IMR-90 (cell line): ENCODE results near the gene KLF18. TPM values are rescaled to one million over a fixed set of nuclear protein-coding genes. Genes with fewer than 3 reads are reported as not detected.

ENCODE experiments used
- ATAC-seq: fragments of 200-7000 bp; cut with Tn5 transposase; 2 replicates; pipeline ENCODE4 v1.9.1; 2020; ENCODE audit warnings: low read depth, mild to moderate bottlenecking, moderate library complexity
- BruUV-seq: library from RNA; stranded (reverse); fragments of 400-500 nt; replicated peaks from 2 replicates; lab custom pipeline; 2021; lab: Mats Ljungman, UMichigan
- CTCF ChIA-PET: fragments of 300-600 bp; formaldehyde crosslinking; extraction: SDS; loops from one replicate; lab custom pipeline; 2021; ENCODE audit warnings: antibody characterized with exemption; lab: Yijun Ruan, JAX
- POLR2A ChIA-PET: fragments of 300-600 bp; sonication (Branson Sonifier 250); formaldehyde crosslinking; loops from one replicate; lab custom pipeline; 2022; ENCODE audit warnings: antibody characterized with exemption; ENCODE audit not compliant: unreplicated experiment; lab: Charles Lee
- DNase-seq: peaks from one replicate; pipeline ENCODE4 v3.0.0; 2013
- H2AFZ ChIP-seq: replicated peaks from 2 replicates; pipeline ENCODE3; 2013; ENCODE audit warnings: low read length, mild to moderate bottlenecking; ENCODE audit not compliant: poor library complexity
- H2AK5ac ChIP-seq: 2 replicates; pipeline ENCODE4 v1.6.1; 2013; ENCODE audit warnings: low read depth, low read length, inconsistent platforms
- H2AK9ac ChIP-seq: replicated peaks from 2 replicates; pipeline ENCODE3; 2013; ENCODE audit warnings: mild to moderate bottlenecking, low read depth, low read length, moderate library complexity; ENCODE audit not compliant: poor library complexity
- H2BK120ac ChIP-seq: 2 replicates; pipeline ENCODE4 v1.6.1; 2013; ENCODE audit warnings: low read depth, low read length, inconsistent platforms
- H2BK15ac ChIP-seq: 3 replicates; pipeline ENCODE4 v1.6.1; 2013; ENCODE audit warnings: low read depth, low read length, inconsistent platforms
- H2BK20ac ChIP-seq: 2 replicates; pipeline ENCODE4 v1.6.1; 2013; ENCODE audit warnings: low read depth, mild to moderate bottlenecking, inconsistent platforms, low read length, moderate library complexity
- H2BK5ac ChIP-seq: 2 replicates; pipeline ENCODE4 v1.6.1; 2013; ENCODE audit warnings: mild to moderate bottlenecking, low read depth, low read length, inconsistent platforms; ENCODE audit not compliant: poor library complexity, severe bottlenecking
- H3K14ac ChIP-seq: replicated peaks from 2 replicates; pipeline ENCODE4 v1.6.1; 2013; ENCODE audit warnings: low read depth, low read length, inconsistent platforms
- H3K18ac ChIP-seq: 2 replicates; pipeline ENCODE4 v1.6.1; 2013; ENCODE audit warnings: low read depth, low read length, control low read depth
- H3K23ac ChIP-seq: 2 replicates; pipeline ENCODE4 v1.6.1; 2013; ENCODE audit warnings: low read depth, low read length, inconsistent platforms
- H3K27ac ChIP-seq: 2 replicates; pipeline ENCODE4 v1.5.1; 2013; ENCODE audit warnings: mild to moderate bottlenecking, control low read depth, low read length; ENCODE audit not compliant: insufficient read depth
- H3K27me3 ChIP-seq: 2 replicates; pipeline ENCODE4 v1.6.1; 2013; ENCODE audit warnings: low read length; ENCODE audit not compliant: control insufficient read depth, insufficient read depth
- H3K36me3 ChIP-seq: 2 replicates; pipeline ENCODE4 v1.6.1; 2013; ENCODE audit warnings: low read length, mixed read lengths; ENCODE audit not compliant: control insufficient read depth, insufficient read depth
- H3K4ac ChIP-seq: 2 replicates; pipeline ENCODE4 v1.6.1; 2013; ENCODE audit warnings: low read depth, low read length, inconsistent platforms
- H3K4me1 ChIP-seq: 2 replicates; pipeline ENCODE4 v1.6.1; 2013; ENCODE audit warnings: low read length, mixed read lengths; ENCODE audit not compliant: control insufficient read depth, insufficient read depth
- H3K4me2 ChIP-seq: 2 replicates; pipeline ENCODE4 v1.6.1; 2013; ENCODE audit warnings: low read depth, mild to moderate bottlenecking, control low read depth, low read length, moderate library complexity
- H3K4me3 ChIP-seq: 2 replicates; pipeline ENCODE4 v1.5.1; 2013; ENCODE audit warnings: low read depth, mild to moderate bottlenecking, control low read depth, low read length, moderate library complexity; ENCODE audit not compliant: insufficient read depth
- H3K56ac ChIP-seq: 2 replicates; pipeline ENCODE4 v1.6.1; 2013; ENCODE audit warnings: low read length, inconsistent platforms; ENCODE audit not compliant: insufficient read depth; ENCODE audit errors: extremely low read depth
- H3K79me1 ChIP-seq, 2 experiments: 2 replicates each; pipeline ENCODE4 v1.6.1; 2013; ENCODE audit warnings: low read length in 2 of 2, inconsistent platforms in 1 of 2, low read depth in 1 of 2
- H3K9ac ChIP-seq: 2 replicates; pipeline ENCODE4 v1.6.1; 2013; ENCODE audit warnings: low read depth, low read length, control low read depth
- H3K9me1 ChIP-seq: 2 replicates; pipeline ENCODE4 v1.6.1; 2013; ENCODE audit warnings: low read length, inconsistent platforms; ENCODE audit not compliant: insufficient read depth
- H3K9me3 ChIP-seq: 2 replicates; pipeline ENCODE4 v1.6.1; 2013; ENCODE audit warnings: low read length; ENCODE audit not compliant: control insufficient read depth, insufficient read depth
- H4K20me1 ChIP-seq: 2 replicates; pipeline ENCODE4 v1.6.1; 2013; ENCODE audit warnings: low read length, inconsistent platforms; ENCODE audit not compliant: insufficient read depth
- H4K5ac ChIP-seq: 2 replicates; pipeline ENCODE4 v1.6.1; 2013; ENCODE audit warnings: mild to moderate bottlenecking, low read depth, low read length, control low read depth
- H4K8ac ChIP-seq, 2 experiments: 2 replicates each; pipeline ENCODE4 v1.6.1; 2013; ENCODE audit warnings: low read depth in 2 of 2, low read length in 2 of 2, control low read depth in 1 of 2, inconsistent platforms in 1 of 2
- H4K91ac ChIP-seq: 2 replicates; pipeline ENCODE4 v1.6.1; 2013; ENCODE audit warnings: low read depth, low read length, inconsistent platforms; ENCODE audit not compliant: insufficient read depth
- BHLHE40 ChIP-seq: fragments of 150-350 bp; IDR thresholded peaks from 2 replicates; pipeline ENCODE4 v1.6.1; 2016; ENCODE audit warnings: mild to moderate bottlenecking, low read depth, low read length
- CEBPB ChIP-seq: IDR thresholded peaks from 2 replicates; pipeline ENCODE4 v1.6.1; 2012; ENCODE audit warnings: low read depth, low read length, improper control_type of control experiment
- CHD1 ChIP-seq: IDR thresholded peaks from 2 replicates; pipeline ENCODE4 v1.6.1; 2012; ENCODE audit warnings: low read depth, low read length, improper control_type of control experiment
- CTCF ChIP-seq: conservative IDR thresholded peaks from 2 replicates; pipeline ENCODE4 v1.5.1; 2012; ENCODE audit warnings: mild to moderate bottlenecking, low read depth, low read length, improper control_type of control experiment
- ELK1 ChIP-seq: fragments of 150-350 bp; IDR thresholded peaks from 2 replicates; pipeline ENCODE4 v1.6.1; 2016; ENCODE audit warnings: low read depth, mild to moderate bottlenecking, low read length, moderate library complexity, borderline replicate concordance
- MAFK ChIP-seq: IDR thresholded peaks from 2 replicates; pipeline ENCODE4 v1.6.1; 2012; ENCODE audit warnings: low read depth, low read length, improper control_type of control experiment
- MAZ ChIP-seq: IDR thresholded peaks from 2 replicates; pipeline ENCODE4 v1.6.1; 2012; ENCODE audit warnings: low read depth, mild to moderate bottlenecking, low read length, improper control_type of control experiment, moderate library complexity, borderline replicate concordance
- MXI1 ChIP-seq: IDR thresholded peaks from 2 replicates; pipeline ENCODE4 v1.6.1; 2012; ENCODE audit warnings: low read depth, mild to moderate bottlenecking, low read length, moderate library complexity, borderline replicate concordance
- NFE2L2 ChIP-seq: fragments of 150-350 bp; IDR thresholded peaks from 2 replicates; pipeline ENCODE4 v1.6.1; 2016; ENCODE audit warnings: low read depth, mild to moderate bottlenecking, low read length
- POLR2A ChIP-seq: IDR thresholded peaks from 2 replicates; pipeline ENCODE4 v1.6.1; 2012; ENCODE audit warnings: mild to moderate bottlenecking, low read depth, low read length
- RCOR1 ChIP-seq: IDR thresholded peaks from 2 replicates; pipeline ENCODE4 v1.6.1; 2012; ENCODE audit warnings: mild to moderate bottlenecking, low read length, improper control_type of control experiment; ENCODE audit not compliant: insufficient replicate concordance
- RFX5 ChIP-seq: IDR thresholded peaks from 2 replicates; pipeline ENCODE4 v1.8.0; 2012; ENCODE audit warnings: low read depth, mild to moderate bottlenecking, low read length, moderate library complexity
- SMC3 ChIP-seq: fragments of 150-350 bp; IDR thresholded peaks from 2 replicates; pipeline ENCODE4 v1.6.1; 2016; ENCODE audit warnings: low read depth, mild to moderate bottlenecking, antibody characterized with exemption, low read length, moderate library complexity
- WGBS, 2 experiments: methylation state at CpG; one replicate each; pipeline versions ENCODE4 v1.1.5 to v1.1.7; 2013; ENCODE audit warnings: missing lambda C conversion rate in 2 of 2; ENCODE audit not compliant: insufficient read length in 1 of 2; ENCODE audit errors: extremely low coverage in 2 of 2; 5-methylcytosine and 5-hydroxymethylcytosine counted together
- dilution Hi-C: fragments of 300-500 bp; cut with HindIII; formaldehyde crosslinking; loops from one replicate; pipeline ENCODE4 v1.14.3; 2018; ENCODE audit warnings: low sequenced_read_pairs; ENCODE audit not compliant: unreplicated experiment
- in situ Hi-C: fragments of 300-500 bp; cut with MboI; formaldehyde crosslinking; loops from 3 replicates; pipeline ENCODE4 v1.14.3; 2019; ENCODE audit warnings: low sequenced_read_pairs, inconsistent platforms, mixed read lengths
- intact Hi-C: fragments of 100-400 bp; cut with micrococcal nuclease; formaldehyde crosslinking; loops from 2 replicates; pipeline ENCODE4 v1.10.0; 2022
- polyA plus RNA-seq, 3 experiments: library from polyadenylated mRNA; depleted of rRNA; stranded (reverse); fragments of >200 nt; gene quantifications; 2 replicates each; pipeline ENCODE4 v1.2.3, GENCODE V29; 2012; ENCODE audit warnings: low replicate concordance in 1 of 3
- total RNA-seq: library from RNA; depleted of rRNA; stranded (reverse); fragments of >200 nt; gene quantifications from 2 replicates; pipeline ENCODE4 v1.2.3, GENCODE V29; 2012

Gene KLF18
- total and polyA plus RNA-seq, 2 of the 4 experiments (the other 2 are of a cell fraction): not detected

GRCh38 chr1:44094047-44094446 is 47.4 kb downstream of the KLF18 start:
- ATAC-seq (no peak), DNase-seq (no peak)
- Histone ChIP-seq H3K27ac (no peak overlapping the region), H3K4me3 (no peak overlapping the region), H3K18ac (no peak overlapping the region), H2BK120ac (no peak overlapping the region), H4K20me1 (no peaks in the 10 kb centered on the region), H3K9ac (no peak overlapping the region), H3K79me1 (no peaks in the 10 kb centered on the region), H3K4me1 (no peaks in the 10 kb centered on the region), H2AFZ (no peak overlapping the region), H3K4me2 (no peak overlapping the region), H3K23ac (no peak overlapping the region), H4K8ac (no peak overlapping the region), H3K56ac (no peak overlapping the region), H2BK15ac (no peak overlapping the region), H3K27me3 (peaks cover 2% of the 10 kb centered on the region; the same call in 1 of the 2 replicates), H3K36me3 (no peaks in the 10 kb centered on the region), H3K9me1 (no peaks in the 10 kb centered on the region), H3K9me3 (no peaks in the 10 kb centered on the region; the same call in 1 of the 2 replicates), H3K4ac (no peak overlapping the region), H4K5ac (no peak overlapping the region), H2BK5ac (no peak overlapping the region), H3K14ac (no peak overlapping the region), H2AK5ac (no peak overlapping the region), H2AK9ac (no peak overlapping the region), H2BK20ac (no peak overlapping the region), H4K91ac (no peak overlapping the region)
- POLR2A ChIA-PET: no interaction called here
- intact Hi-C loops: loop anchor here (5.0 kb wide), 1 partner anchor 223 kb away; no protein-coding TSS in a partner anchor
- in situ Hi-C loops: no loop called here
- dilution Hi-C loops: no loop called here
- BruUV-seq: no TSS peak
- no CpG with 5 or more reads among the region's 2 CpGs for WGBS, 2 experiments
- TF ChIP-seq MAZ (no peak), POLR2A (no peak), CEBPB (no peak), CTCF (no peak), SMC3 (no peak), CHD1 (no peak), MXI1 (no peak), ELK1 (no peak), RCOR1 (no peak), MAFK (no peak), NFE2L2 (no peak), RFX5 (no peak), BHLHE40 (no peak)
- CTCF ChIA-PET: interaction anchor here (0.6 kb wide), 1 partner anchor 404 kb away, joined by 3 read pairs; no protein-coding TSS in a partner anchor
